DMS 273 (cell line): Measurements from ENCODE around the gene NFKBIA.
"Not testable (repeated sequence)": the region's sequence is repeated elsewhere in the genome, so short reads cannot be mapped to it uniquely, and the experiment has no call there.

Experiments used
- DNase-seq: peaks from one replicate; lab custom pipeline; 2025; ENCODE audit not compliant: unreplicated experiment; lab: John Stamatoyannopoulos, UW

Gene NFKBIA

DNA sequence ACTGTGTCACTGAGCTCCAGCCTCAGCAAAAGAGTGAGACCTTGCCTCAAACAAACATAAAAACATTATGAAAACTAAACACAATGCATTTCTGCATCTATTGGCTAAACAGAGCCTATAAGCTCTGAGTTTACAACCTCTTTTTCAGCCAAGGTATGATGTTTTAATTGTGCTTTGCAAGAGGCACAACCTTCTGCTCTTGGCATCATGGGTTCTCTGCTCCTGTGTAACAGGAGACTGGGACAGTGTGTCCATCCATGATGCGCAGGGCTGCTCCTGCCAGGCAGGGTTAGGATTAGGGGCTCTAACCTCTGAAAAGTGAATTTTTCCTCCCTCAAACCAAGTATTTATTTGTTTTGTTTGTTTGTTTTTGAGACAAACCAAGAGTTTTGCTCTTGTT is 5.0 kb upstream of the NFKBIA start:
- DNase-seq: no peak

DNA sequence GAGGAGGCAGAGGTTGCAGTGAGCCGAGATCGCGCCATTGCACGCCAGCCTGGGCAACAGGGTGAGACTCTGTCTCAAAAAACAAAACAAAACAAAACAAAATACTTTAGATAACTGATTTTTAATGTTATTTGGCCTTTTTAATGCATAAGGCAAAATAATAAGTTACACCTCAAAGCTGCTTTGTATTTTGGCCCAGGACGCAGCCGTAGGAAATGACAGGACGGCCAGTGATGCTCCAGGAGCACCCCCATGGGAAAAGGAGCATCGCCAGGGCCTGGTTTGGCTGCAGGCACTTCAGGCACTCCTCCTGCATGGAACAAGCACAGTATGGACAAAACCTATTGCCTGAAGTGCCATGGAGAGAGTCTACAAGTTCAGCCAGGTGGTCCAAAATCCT is 3.5 kb upstream of the NFKBIA start:
- DNase-seq: no peak

DNA sequence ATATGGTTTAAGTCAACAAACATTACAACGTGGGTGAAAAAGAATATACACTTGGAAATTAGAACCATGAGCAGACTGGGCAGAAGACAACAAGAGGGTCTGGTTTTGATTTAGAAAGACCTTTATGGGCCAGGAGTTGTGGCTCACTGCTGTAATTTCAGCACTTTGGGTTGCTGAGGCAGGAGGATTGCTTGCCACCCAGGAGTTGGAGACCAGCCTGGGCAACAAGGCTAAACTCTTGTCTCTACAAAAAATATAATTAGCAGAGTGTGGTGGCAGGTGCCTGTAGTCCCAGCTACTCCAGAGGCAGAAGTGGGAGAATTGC is 2.7 kb upstream of the NFKBIA start:
- DNase-seq: no peak

DNA sequence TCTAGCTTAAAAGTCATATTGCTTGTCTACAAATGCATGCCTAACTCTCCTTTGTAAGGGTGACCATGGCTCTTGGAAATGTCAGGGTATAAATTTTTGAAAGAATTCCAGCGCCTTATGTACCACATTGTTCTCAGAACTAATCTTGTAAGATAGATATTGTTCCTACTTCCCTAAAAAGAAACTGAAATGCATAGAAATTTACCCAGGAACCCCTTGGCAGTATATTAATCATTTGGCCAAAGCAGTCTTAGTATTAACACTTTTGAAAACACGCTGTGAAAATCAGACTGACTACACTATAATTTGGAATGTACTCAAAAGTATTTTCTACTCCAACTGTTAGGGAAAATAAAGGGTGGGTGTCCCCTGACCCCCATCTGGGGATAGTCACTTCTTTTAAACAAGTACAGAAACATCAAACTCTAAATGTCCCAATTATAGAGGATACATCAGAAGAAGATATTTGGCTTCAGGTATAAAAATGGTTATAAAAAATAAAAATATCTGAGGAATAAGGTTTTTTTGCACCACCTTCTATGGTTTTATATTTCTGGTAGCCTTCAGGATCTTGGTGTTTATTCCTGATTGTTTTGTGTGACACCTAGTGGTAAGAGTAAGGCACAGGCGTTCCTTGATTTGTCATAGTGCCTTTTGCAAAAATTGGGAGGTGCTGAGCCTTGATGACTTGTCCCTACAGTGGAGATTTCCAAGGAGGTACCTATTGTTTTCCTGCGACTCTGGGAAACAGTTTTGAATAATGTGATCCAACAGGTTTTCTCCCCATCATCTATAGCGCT is 2.2 kb upstream of the NFKBIA start:
- DNase-seq: peak; percentile 78

DNA sequence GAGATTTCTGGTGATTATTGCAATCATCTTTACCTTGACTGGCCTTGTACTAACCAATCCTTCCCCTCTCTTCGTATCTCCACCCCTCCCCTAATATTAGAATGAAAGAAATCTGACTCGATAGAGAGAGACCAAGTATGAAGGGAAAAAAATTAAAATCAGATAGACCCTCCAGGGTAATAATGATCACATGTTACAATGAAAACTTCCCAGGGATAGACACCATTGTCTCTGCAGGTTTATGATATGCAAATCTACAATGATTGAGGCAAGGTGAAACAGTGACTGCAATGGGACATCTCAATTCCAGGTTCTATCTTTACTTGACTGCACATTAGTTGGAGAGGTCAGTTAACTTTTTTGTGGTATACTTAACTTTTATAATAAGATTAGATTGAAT is 1.5 kb upstream of the NFKBIA start:
- no peak for DNase-seq

DNA sequence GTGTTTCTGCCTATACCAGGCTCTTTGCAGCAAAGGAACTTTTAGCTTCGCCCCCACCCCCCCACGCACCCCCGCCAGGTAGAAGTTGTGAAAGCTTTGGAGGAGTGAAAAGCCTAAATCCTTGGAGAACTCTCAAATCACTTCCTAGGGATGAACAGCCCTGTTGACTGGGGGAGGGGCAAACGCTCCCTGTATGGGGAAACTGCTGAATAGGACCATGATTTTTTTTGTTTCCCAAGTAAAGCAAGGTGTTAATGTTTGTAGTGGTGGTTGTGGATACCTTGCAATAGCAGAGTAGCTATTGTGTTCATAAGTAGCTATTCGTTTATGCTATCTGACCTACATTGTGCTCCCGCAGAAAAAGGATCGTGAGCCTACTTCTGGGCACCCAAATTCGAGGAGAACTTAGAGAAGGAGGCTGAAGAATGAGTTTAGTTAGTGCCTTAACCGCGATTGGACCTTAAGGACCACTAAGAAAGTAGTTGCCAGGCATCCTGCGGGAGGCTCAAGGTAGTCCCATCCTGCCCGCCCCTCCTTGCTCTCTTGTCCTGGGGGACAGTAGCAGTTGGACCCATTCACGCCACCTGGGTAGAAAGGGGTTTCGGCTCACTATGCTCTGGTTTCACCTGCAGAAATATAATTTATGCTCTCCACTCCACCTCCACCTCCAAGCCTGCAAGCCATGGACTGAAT is 901 bp upstream of the NFKBIA start:
- DNase-seq: peak; percentile 58

DNA sequence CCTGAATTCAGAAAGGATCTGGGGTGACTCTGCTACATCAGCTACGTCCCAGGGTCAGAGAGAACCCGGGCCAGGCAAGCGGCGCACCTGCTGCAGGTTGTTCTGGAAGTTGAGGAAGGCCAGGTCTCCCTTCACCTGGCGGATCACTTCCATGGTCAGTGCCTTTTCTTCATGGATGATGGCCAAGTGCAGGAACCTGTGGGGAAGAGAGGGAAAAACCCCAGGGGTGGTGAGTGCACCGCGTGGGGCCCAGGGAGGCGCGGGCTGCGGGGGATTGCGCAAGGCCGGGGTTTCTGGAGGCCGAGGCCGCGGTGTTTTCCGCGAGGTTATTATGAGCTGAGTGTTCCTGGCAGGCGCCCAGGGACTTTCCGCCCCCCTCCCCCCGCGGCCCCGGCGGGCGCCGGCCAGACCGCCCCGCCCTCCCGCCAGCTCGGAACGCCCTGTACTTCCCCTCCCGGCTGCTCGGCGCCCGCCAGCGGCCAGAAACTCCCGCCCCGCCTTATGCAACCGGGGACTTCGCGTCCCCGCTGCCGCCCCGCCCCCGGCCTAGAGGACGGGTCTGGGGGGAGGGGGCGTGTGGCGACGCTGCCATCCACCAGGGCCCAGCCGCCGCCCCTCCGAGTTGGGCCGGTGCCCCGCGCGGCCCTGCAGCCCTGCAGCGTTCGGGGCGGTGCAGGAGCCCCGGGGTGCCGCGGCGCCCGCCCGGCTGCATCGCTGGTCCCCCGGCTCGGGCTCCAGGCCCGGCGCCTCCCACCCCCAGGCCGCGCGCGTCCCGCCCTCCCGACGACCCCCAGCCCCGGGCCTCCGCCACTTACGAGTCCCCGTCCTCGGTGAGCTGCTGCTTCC is 723 bp downstream of the NFKBIA start:
- peak; percentile 96 for DNase-seq

DNA sequence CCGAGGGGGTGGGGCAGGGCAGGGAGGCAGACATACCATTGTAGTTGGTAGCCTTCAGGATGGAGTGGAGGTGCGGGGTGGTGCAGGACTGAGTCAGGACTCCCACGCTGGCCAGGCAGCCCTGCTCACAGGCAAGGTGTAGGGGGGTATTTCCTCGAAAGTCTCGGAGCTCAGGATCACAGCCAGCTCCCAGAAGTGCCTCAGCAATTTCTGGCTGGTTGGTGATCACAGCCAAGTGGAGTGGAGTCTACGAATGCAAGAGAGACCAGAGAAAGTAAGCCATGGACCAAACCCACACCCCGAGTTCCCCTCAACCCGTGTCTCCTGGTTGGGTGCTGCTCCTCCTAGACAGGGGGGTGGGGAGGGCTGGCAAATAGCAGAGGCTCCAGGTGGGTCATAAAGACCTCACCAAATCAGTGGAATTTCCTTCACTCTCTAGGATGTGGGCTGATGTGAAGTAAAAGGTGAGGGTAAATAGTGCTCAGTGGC is 1.4 kb downstream of the NFKBIA start:
- no peak for DNase-seq

DNA sequence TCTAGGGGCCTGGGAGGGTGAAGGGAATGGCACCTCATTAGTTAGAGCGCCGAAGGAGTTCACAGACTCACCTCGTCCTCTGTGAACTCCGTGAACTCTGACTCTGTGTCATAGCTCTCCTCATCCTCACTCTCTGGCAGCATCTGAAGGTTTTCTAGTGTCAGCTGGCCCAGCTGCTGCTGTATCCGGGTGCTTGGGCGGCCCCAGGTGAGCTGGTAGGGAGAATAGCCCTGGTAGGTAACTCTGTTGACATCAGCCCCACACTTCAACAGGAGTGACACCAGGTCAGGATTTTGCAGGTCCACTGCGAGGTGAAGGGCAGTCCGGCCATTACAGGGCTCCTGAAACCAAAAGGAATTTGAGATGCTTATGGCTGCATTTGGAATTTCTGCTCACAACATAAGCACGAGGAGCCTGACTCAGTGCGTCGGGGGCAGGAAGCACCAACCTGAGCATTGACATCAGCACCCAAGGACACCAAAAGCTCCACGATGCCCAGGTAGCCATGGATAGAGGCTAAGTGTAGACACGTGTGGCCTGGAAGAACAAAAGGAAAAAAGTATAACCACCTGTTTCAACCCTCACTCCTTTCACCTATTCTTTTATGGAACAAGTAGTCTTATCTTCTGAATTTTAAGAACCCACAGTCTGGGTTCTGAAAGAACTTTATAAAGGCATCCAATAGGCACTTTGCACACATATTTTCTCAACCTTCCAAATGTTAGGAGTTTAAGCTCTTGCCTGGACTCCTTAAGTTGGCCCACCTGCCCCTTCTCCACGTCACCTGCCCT is 2.0 kb downstream of the NFKBIA start:
- DNase-seq: no peak

DNA sequence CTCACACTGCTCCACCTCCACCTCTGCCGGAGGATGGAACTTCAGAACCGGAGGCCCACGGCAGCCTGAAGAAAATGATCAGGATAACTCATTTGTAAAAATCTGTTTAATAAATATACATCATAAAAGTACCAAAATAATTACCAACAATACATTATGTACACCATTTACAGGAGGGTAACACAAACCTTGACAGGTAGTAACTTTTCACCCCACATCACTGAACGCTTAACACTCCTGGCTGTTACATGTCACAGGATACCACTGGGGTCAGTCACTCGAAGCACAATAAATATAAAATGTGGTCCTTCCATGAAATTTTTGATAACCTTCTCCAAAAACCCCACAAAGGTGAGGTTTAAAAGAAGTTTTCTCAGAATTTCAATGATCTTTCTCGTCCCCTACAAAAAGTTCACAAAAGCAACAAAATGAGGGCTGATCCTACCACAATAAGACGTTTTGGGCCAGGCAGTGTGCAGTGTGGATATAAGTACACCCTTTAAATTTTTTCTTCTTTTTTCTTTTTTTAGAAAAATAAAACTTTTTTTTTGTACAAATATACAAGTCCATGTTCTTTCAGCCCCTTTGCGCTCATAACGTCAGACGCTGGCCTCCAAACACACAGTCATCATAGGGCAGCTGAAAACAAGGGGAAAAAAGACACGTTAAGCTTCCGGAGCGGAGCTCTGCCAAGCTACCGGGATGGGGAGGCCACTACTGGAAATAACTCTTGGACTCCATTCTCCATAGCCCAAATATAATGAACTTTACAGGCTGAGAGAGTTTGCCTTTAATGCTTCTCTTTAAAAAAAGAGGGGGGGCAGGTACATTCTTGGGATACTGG is 2.9 kb downstream of the NFKBIA start:
- DNase-seq: no peak

DNA sequence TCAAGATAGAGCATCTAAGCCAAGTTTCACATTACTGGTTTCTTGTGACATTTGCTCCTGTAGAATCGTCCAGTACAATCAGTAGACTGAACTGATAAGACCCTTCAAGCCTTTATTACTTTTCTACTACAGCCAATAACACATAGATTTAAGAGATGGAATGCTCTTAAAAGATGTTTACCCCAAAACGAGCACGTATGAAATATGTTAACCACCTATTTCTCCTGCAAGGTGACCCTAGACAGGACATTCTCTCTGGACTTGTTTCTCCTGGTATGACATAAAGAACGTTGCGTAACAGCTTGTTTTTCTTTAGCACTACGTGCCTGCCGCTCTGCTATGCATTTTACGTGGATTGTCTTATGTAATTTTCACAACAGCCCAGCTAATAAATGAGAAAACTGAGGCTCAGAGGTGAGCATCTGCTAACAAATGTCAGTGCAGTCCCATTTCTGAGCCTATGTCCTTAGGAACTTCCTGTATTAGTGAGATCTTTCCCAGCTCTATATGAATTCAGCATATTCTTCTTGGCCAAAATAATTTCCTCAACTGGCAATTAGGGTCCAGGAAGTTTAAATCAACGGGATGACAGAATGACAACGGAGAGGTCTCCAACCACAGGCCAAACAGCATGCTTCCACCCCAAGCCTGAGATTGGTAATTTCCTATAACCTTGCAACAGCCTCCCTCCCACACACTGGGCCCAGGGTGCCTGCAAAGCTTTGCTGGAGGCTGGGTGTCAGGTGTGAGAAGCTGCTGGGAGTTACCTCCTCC is 3.7 kb downstream of the NFKBIA start:
- no peak for DNase-seq

DNA sequence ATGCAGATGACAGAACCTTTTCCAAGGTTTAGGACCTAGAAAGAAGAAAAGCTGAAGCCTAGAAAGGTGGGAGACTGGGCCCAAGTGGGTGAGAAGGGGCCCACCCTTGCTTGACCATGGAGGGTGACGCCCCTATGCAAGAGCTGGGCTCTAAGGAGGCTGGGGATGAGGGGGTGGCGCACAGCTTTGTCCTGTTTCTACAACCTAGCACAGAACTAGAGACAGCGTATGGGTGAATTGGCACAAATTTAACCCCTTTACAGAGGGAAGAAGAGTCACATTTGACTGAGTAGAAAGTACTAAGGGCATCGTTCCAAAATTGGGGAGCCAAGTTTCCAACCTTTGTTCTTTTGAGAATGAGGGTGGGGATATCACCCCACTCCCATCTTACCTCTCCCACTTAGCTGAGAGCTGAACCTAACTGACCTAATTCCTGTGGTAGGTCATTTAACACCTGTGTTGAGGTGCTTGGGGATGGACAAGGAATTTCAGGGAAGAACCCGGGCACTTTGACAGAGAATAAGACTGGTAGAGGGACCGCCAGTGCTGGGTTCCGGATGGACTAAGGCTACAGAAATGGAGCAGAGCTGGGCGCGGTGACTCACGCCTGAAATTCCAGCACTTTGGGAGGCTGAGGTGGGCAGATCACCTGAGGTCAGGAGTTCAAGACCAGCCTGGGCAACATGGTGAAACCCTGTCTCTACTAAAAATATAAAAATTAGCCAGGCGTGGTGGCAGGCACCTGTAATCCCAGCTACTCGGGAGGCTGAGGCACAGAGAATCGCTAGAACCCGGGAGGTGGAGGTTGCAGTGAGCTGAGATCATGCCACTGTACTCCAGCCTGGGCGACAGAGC is 5.2 kb downstream of the NFKBIA start:
- no peak for DNase-seq

DNA sequence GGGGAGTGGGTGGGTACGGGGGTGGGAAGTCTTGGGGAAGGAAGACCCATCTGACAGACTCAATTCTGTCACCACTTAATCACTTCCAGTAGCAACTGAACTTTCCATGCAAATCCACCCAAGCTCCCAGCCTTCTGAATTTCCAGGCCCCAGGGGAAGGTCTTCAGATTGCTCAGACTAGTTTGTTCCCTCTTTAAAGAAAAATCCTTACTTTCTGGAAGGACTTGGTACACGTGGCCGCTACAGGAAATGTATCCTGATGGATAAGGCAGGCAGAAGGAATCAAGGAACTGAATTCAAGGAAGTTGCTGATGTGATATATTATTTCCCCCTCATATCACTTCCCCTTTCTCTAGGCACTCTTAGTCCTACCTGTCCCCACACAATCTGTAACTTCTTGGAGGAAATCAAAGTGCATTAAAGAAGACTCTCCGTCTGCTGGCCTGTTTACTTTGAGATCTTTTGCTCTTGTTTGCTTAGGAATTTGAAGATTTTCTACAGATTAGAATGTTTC is 6.4 kb downstream of the NFKBIA start:
- no peak for DNase-seq

DNA sequence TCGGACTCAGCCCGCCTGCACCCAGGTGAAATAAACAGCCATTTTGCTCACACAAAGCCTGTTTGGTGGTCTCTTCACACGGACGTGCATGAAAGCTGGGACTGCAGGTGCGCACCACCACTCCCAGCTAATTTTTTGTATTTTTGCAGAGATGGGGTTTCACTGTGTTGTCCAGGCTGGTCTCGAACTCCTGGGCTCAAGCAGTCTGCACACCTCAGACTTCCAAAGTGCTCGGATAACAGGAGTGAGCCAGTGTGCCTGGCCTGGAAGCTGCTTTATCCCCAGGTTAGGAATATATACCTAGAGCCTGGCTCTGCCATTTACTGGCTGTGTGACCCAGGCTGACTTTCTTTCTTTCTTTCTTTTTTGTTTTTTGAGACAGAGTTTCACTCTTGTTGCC is 7.9 kb downstream of the NFKBIA start:
- not testable (repeated sequence) for DNase-seq

DNA sequence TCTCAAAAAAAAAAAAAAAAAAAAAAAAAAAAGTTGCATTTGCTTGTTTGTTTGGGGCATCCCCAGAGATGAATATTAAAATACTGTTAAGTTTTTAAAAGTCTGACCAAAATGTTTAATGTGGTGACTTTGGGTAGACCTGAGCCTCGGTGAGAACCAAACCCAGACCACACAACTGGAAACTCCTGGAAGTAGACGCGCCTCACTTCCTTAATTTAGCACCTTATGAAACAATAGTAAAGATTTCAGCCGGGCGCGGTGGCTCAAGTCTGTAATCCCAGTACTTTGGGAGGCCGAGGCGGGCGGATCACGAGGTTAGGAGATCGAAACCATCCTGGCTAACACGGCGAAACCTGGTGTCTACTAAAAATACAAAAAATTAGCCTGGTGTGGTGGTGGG is 9.3 kb downstream of the NFKBIA start:
- no peak for DNase-seq

DNA sequence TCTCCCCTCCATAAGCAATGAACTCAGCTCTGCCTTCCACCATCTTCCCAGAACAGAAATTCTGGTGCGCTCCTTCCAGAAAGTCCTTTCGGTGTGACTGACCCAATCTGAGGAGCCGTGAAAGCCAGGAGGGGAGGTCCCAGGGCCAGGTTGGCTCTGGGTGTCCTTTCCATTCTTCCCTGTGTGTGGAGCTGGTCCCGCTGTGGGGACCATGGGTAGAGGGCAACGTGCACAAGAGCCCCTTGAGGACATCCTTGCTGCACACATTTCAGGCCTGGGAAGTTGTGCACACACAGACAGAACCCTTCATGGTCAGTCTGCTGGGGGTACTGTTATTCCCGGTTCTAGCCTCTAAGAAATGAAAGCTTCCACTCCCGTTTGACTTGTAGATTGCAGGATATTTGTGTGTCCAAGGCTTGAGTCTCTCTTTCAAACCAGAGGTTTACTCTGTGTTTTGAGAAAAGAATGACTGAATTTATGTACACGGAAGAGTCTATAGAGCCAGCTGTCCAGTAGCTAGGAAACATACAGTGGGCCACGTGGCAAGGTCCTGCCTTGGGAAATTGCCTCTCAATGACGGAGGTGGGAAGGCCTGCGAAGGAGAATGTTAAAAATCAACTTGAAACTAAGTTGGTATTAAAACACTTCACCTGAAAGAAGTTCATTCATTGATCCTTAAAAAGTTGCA is 10.1 kb downstream of the NFKBIA start:
- no peak for DNase-seq

DNA sequence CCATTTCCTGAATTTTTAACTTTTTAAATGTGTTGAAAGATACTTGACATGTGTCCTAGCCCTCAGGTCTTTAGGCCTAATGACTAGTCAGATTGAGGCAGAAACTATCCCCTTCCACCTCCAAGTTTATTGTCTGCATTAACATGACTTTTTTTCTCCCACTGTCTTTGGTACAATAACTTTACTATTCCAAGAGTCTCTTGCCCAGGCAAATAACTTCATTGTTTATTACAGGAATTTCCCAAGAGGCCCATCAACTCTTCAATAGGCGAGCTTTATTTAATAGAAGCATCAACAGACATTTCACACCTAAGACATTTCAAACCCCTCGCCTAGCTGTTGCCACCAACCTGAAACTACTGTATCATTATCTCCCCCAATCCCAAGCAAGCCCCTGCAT is 10.7 kb downstream of the NFKBIA start:
- DNase-seq: no peak

DNA sequence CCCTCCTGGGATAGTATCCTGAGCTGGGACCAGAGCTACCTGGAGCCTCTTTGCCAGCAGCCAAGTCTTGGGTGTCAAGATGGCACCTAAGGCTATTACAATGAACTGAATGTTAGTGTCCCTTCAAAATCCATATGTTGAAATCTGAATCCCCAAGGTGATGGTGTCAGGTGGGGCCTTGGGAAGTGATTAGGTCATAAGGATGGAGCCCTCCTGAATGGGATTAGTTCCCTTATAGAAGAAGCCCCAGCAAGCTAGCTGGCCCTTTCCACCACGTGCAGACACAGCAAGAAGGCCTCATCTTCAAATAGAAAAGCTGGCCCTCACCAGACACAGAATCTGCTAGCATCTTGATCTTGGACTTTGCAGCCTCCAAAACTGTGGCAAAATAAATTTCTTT is 12.4 kb downstream of the NFKBIA start:
- no peak for DNase-seq
